Subcutaneous abdominal adipose tissue (tissue), 5 donors: ENCODE results near the gene RABEP1.

ENCODE experiments used
- H3K27ac ChIP-seq: one replicate; pipeline ENCODE4 v1.7.0; 2013; ENCODE audit warnings: low read depth, mild to moderate bottlenecking, inconsistent platforms, low read length, moderate library complexity
- H3K27me3 ChIP-seq, 5 donors: one replicate each; pipeline ENCODE4 v1.7.0; 2013; ENCODE audit warnings: low read length in 5 of 5, inconsistent platforms in 1 of 5; ENCODE audit not compliant: control insufficient read depth in 5 of 5, insufficient read depth in 4 of 5
- H3K36me3 ChIP-seq, 5 donors: one replicate each; pipeline ENCODE4 v1.7.0; 2013; ENCODE audit warnings: low read length in 5 of 5; ENCODE audit not compliant: control insufficient read depth in 5 of 5, insufficient read depth in 5 of 5
- H3K4me1 ChIP-seq, 5 donors: one replicate each; pipeline ENCODE4 v1.7.0; 2013; ENCODE audit warnings: low read length in 5 of 5, mild to moderate bottlenecking in 3 of 5, moderate library complexity in 1 of 5; ENCODE audit not compliant: control insufficient read depth in 5 of 5, insufficient read depth in 5 of 5
- H3K4me3 ChIP-seq, 5 donors: one replicate each; pipeline ENCODE4 v1.7.0; 2013; ENCODE audit warnings: low read length in 5 of 5, low read depth in 1 of 5
- H3K9ac ChIP-seq, 5 donors: one replicate each; pipeline ENCODE4 v1.7.0; 2013; ENCODE audit warnings: low read length in 5 of 5, mild to moderate bottlenecking in 4 of 5, moderate library complexity in 3 of 5
- H3K9me3 ChIP-seq, 5 donors: one replicate each; pipeline ENCODE4 v1.7.0; 2013; ENCODE audit warnings: low read length in 5 of 5; ENCODE audit not compliant: control insufficient read depth in 5 of 5
- donor health status: healthy.
- donor health status: healthy.
- donor health status: healthy.
- donor health status: healthy.
- donor health status: healthy.

Gene RABEP1

GRCh38 chr17:5379351-5380107, 97.4 kb downstream of the RABEP1 start:
- H3K27ac ChIP-seq: peak overlapping the region; percentile 66
- H3K4me1 ChIP-seq: peaks cover 0 to 19% (median 9%) of the 10 kb centered on the region in 5 donors
- H3K4me3 ChIP-seq: no peak overlapping the region
- H3K27me3 ChIP-seq: no peaks in the 10 kb centered on the region
- peaks cover 29 to 90% (median 88%) of the 10 kb centered on the region in 5 donors for H3K36me3 ChIP-seq
- H3K9ac ChIP-seq: peak overlapping the region in 1 of 5 donors; percentile 57
- H3K9me3 ChIP-seq: no peaks in the 10 kb centered on the region

GRCh38 chr17:5380491-5381135, 98.5 kb downstream of the RABEP1 start:
- Histone ChIP-seq H3K4me3 (no peak overlapping the region), H3K4me1 (peaks cover 0 to 19% (median 9%) of the 10 kb centered on the region in 5 donors), H3K36me3 (peaks cover 39 to 95% (median 92%) of the 10 kb centered on the region in 5 donors), H3K27me3 (no peaks in the 10 kb centered on the region), H3K9ac (no peak overlapping the region), H3K9me3 (no peaks in the 10 kb centered on the region), H3K27ac (peak overlapping the region; percentile 77)

- no peaks in the 10 kb centered on the region for H3K27me3 ChIP-seq
- peak overlapping the region in 1 of 5 donors; percentile 3 for H3K9ac ChIP-seq
- peaks cover 0 to 17% (median 9%) of the 10 kb centered on the region in 5 donors for H3K4me1 ChIP-seq
- H3K4me3 ChIP-seq: no peak overlapping the region
- H3K9me3 ChIP-seq: no peaks in the 10 kb centered on the region
- H3K27ac ChIP-seq: peak overlapping the region; percentile 77
- peaks cover 48 to 97% (median 96%) of the 10 kb centered on the region in 5 donors for H3K36me3 ChIP-seq
These were observed 99.5 kb downstream of the RABEP1 start for GRCh38 chr17:5381542-5381941.

- peaks cover 31 to 86% (median 67%) of the 10 kb centered on the region in 5 donors for H3K36me3 ChIP-seq
- no peak overlapping the region for H3K4me3 ChIP-seq
- H3K27ac ChIP-seq: no peak overlapping the region
- H3K9me3 ChIP-seq: no peaks in the 10 kb centered on the region
- H3K4me1 ChIP-seq: peaks cover 0 to 11% (median 0%) of the 10 kb centered on the region in 5 donors
- no peaks in the 10 kb centered on the region for H3K27me3 ChIP-seq
- no peak overlapping the region for H3K9ac ChIP-seq
These were observed 109.6 kb downstream of the RABEP1 start for GRCh38 chr17:5391678-5392077.

DNA sequence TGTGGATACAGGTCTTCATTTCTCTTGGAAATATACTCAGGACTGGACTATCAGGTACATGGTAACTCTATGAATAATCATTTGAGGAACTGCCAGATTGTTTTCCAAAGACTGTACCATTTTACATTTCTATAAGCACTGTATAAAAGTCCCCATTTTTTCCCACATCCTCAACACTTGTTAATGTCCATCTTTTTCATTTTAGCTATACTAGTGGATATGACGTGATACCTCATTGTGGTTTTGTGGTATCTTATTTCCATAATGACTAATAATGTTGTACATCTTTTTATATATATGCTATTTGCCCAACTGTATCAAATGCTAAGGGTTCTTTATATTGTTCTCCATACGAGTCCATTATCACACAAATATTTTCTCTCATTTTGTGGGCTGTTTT, 114.5 kb downstream of the RABEP1 start:
- H3K4me3 ChIP-seq: no peak overlapping the region
- peaks cover 35 to 81% (median 63%) of the 10 kb centered on the region in 5 donors for H3K36me3 ChIP-seq
- H3K4me1 ChIP-seq: no peaks in the 10 kb centered on the region
- no peak overlapping the region for H3K27ac ChIP-seq
- H3K27me3 ChIP-seq: no peaks in the 10 kb centered on the region
- H3K9me3 ChIP-seq: no peaks in the 10 kb centered on the region
- no peak overlapping the region for H3K9ac ChIP-seq

DNA sequence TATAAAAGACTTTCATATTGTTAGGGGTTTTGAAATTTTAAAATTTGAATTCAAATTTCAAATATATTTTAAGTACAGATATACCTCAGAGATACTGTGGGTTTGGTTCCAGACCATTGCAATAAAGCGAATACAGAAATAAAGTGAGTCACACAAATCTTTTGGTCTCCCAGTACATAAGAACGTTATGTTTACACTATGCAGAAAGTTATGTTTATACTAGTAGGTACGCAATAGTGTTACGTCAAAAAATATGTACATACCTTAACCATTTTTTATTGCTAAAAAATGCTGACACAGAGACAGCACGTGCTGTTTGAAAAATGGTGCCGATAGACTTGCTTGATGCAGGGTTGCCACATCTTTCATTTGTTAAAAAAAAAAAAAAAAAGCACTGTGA, 117.7 kb downstream of the RABEP1 start:
- Histone ChIP-seq H3K4me1 (peaks cover 0 to 3% (median 0%) of the 10 kb centered on the region in 5 donors), H3K9me3 (no peaks in the 10 kb centered on the region), H3K27ac (no peak overlapping the region), H3K9ac (no peak overlapping the region), H3K4me3 (no peak overlapping the region), H3K36me3 (peaks cover 32 to 81% (median 58%) of the 10 kb centered on the region in 5 donors), H3K27me3 (no peaks in the 10 kb centered on the region)

- Histone ChIP-seq H3K4me3 (peak overlapping the region in 1 of 5 donors; percentile 29), H3K27me3 (no peaks in the 10 kb centered on the region), H3K9ac (no peak overlapping the region), H3K9me3 (no peaks in the 10 kb centered on the region), H3K4me1 (peaks cover 0 to 20% (median 6%) of the 10 kb centered on the region in 5 donors), H3K27ac (peak overlapping the region; percentile 4), H3K36me3 (peaks cover 41 to 87% (median 75%) of the 10 kb centered on the region in 5 donors)
These were observed 123.3 kb downstream of the RABEP1 start for GRCh38 chr17:5405400-5405799.

DNA sequence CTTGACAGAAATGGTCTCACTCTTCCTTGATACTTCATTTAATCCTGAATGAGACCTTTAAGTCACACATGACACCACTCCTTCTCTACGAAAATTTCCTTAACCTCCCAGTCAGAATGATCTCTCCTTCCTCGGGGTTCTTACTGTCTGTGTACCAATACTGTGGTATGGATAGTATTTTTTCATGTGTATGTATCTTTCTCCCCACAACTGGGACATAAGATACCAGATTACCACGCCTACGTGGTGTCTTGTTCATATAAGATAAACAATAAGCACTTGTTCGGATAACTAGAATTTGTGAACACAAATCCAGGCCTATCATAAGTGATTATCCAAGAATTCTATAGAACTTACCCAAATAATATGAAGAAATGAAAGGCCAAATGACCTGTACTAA, 126.1 kb downstream of the RABEP1 start:
- Histone ChIP-seq H3K27me3 (no peaks in the 10 kb centered on the region), H3K9ac (no peak overlapping the region), H3K36me3 (peaks cover 46 to 88% (median 78%) of the 10 kb centered on the region in 5 donors), H3K9me3 (no peaks in the 10 kb centered on the region), H3K4me1 (peaks cover 0 to 20% (median 6%) of the 10 kb centered on the region in 5 donors), H3K4me3 (no peak overlapping the region), H3K27ac (no peak overlapping the region)

DNA sequence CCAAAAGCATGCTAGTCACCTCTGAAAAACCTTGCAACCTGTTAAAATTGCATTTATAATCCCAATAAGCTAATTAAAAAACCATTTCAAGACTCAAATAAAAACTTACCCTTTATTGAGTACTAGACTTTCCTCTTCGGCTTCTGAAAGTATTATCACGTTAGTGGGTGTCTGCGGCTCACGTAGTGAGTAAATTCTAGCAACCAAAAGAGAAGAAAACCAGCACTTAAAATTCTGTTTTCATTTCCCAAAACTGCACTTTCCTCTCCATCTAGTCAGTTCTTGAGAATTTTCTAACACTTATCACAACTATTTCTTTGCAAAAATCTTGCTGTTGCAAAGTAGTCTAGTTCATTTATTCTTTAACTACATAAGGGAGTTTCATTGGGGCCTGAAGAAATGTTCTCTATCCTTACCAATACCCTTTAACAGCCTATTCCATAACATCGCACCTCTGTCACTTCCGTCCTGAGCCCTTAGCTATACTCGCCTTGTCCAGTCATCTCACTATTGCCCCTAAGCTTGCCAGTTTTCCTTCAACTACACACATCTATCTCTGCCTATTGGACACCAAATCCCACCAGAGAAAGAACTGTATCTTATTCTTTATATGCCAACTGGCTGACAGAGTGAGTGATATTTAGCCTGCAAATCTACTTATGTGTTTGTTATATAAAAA, 128.6 kb downstream of the RABEP1 start:
- Histone ChIP-seq H3K4me3 (no peak overlapping the region), H3K4me1 (peaks cover 0 to 7% (median under 1%) of the 10 kb centered on the region in 5 donors), H3K27ac (no peak overlapping the region), H3K9me3 (no peaks in the 10 kb centered on the region), H3K9ac (no peak overlapping the region), H3K27me3 (no peaks in the 10 kb centered on the region), H3K36me3 (peaks cover 50 to 87% (median 74%) of the 10 kb centered on the region in 5 donors)
